PC-3 (cell line): Measurements from ENCODE around the gene PIGQ. TPM values are rescaled to one million over a fixed set of nuclear protein-coding genes. Genes with fewer than 3 reads are reported as not detected.

Source experiments
- ATAC-seq: fragments of 200-7000 bp; cut with Tn5 transposase; 2 replicates; pipeline ENCODE4 v1.9.1; 2020; ENCODE audit warnings: mild to moderate bottlenecking, moderate library complexity
- BruUV-seq: library from RNA; stranded (reverse); fragments of 400-500 nt; replicated peaks from 2 replicates; lab custom pipeline; 2021; lab: Mats Ljungman, UMichigan
- CTCF ChIA-PET: fragments of 300-600 bp; sonication (Branson Sonifier 250); formaldehyde crosslinking; loops from one replicate; lab custom pipeline; 2022; ENCODE audit warnings: antibody characterized with exemption; lab: Charles Lee
- POLR2A ChIA-PET: fragments of 300-600 bp; sonication (Branson Sonifier 250); formaldehyde crosslinking; loops from one replicate; lab custom pipeline; 2022; ENCODE audit warnings: antibody characterized with exemption; ENCODE audit not compliant: unreplicated experiment; lab: Charles Lee
- DNase-seq: peaks from one replicate; pipeline ENCODE4 v3.0.0-alpha.2; 2015
- H2AFZ ChIP-seq: fragments of 300-600 bp; sonication (generic); 2 replicates; pipeline ENCODE4 v1.6.0; 2016; ENCODE audit warnings: antibody characterized with exemption, low read length
- H3F3A ChIP-seq: fragments of 300-600 bp; sonication (generic); one replicate; pipeline ENCODE4 v1.6.0; 2017; ENCODE audit warnings: antibody characterized with exemption, low read length, control low read depth, mild to moderate bottlenecking; ENCODE audit not compliant: unreplicated experiment
- H3K27ac ChIP-seq: fragments of 300-600 bp; sonication (generic); 2 replicates; pipeline ENCODE4 v1.5.1; 2016; ENCODE audit warnings: mild to moderate bottlenecking, low read length
- H3K27me3 ChIP-seq: fragments of 300-600 bp; sonication (generic); 2 replicates; pipeline ENCODE4 v1.6.1; 2016; ENCODE audit warnings: low read length, mixed read lengths
- H3K36me3 ChIP-seq: fragments of 300-600 bp; sonication (generic); 2 replicates; pipeline ENCODE4 v1.6.1; 2016; ENCODE audit warnings: low read depth, mixed run types, low read length, mixed read lengths
- H3K4me1 ChIP-seq: fragments of 300-600 bp; sonication (generic); 2 replicates; pipeline ENCODE4 v1.5.1; 2016; ENCODE audit warnings: low read length; ENCODE audit not compliant: insufficient read depth
- H3K4me2 ChIP-seq: fragments of 300-600 bp; sonication (generic); 2 replicates; pipeline ENCODE4 v1.6.0; 2016; ENCODE audit warnings: low read length
- H3K4me3 ChIP-seq: fragments of 300-600 bp; sonication (generic); 2 replicates; pipeline ENCODE4 v1.5.1; 2016; ENCODE audit warnings: mild to moderate bottlenecking, low read length, mixed read lengths
- H3K79me2 ChIP-seq: fragments of 300-600 bp; sonication (generic); 2 replicates; pipeline ENCODE4 v1.6.1; 2017; ENCODE audit warnings: low read length, mixed read lengths
- H3K9ac ChIP-seq: fragments of 300-600 bp; sonication (generic); 2 replicates; pipeline ENCODE4 v1.6.0; 2016; ENCODE audit warnings: mild to moderate bottlenecking, low read length
- H3K9me2 ChIP-seq: fragments of 300-600 bp; sonication (generic); replicated peaks from 2 replicates; pipeline ENCODE4 v1.6.1; 2016; ENCODE audit warnings: mixed run types, low read length, mixed read lengths
- H3K9me3 ChIP-seq: fragments of 300-600 bp; sonication (generic); 2 replicates; pipeline ENCODE4 v1.6.1; 2016; ENCODE audit warnings: low read length, mixed read lengths
- H4K20me1 ChIP-seq: fragments of 300-600 bp; sonication (generic); 2 replicates; pipeline ENCODE4 v1.6.1; 2016; ENCODE audit warnings: low read length, mixed read lengths
- EZH2 ChIP-seq: fragments of 300-600 bp; sonication (generic); IDR thresholded peaks from one replicate; pipeline ENCODE4 v1.6.1; 2017; ENCODE audit warnings: antibody characterized with exemption, mild to moderate bottlenecking, low read length; ENCODE audit not compliant: unreplicated experiment
- EZH2phosphoT487 ChIP-seq: fragments of 300-600 bp; sonication (generic); IDR thresholded peaks from 2 replicates; pipeline ENCODE4 v1.6.1; 2018; ENCODE audit warnings: mild to moderate bottlenecking, antibody characterized with exemption, low read length, borderline replicate concordance
- intact Hi-C: fragments of 100-400 bp; cut with micrococcal nuclease; formaldehyde crosslinking; loops from 2 replicates; pipeline ENCODE4 v1.9.0; 2023
- total RNA-seq: library from RNA; depleted of rRNA; stranded (reverse); fragments of >200 nt; gene quantifications from 2 replicates; pipeline ENCODE4 v1.2.3, GENCODE V29; 2014
- TF ChIP-seq, protein P1 (sequence below): fragments of 300-600 bp; sonication (generic); conservative IDR thresholded peaks from 2 replicates; pipeline ENCODE4 v1.5.1; 2017; ENCODE audit warnings: antibody characterized with exemption, low read depth, mild to moderate bottlenecking, low read length

The PIGQ gene
- total RNA-seq, 1 experiment from 2014 or later = 36.0 TPM

DNA sequence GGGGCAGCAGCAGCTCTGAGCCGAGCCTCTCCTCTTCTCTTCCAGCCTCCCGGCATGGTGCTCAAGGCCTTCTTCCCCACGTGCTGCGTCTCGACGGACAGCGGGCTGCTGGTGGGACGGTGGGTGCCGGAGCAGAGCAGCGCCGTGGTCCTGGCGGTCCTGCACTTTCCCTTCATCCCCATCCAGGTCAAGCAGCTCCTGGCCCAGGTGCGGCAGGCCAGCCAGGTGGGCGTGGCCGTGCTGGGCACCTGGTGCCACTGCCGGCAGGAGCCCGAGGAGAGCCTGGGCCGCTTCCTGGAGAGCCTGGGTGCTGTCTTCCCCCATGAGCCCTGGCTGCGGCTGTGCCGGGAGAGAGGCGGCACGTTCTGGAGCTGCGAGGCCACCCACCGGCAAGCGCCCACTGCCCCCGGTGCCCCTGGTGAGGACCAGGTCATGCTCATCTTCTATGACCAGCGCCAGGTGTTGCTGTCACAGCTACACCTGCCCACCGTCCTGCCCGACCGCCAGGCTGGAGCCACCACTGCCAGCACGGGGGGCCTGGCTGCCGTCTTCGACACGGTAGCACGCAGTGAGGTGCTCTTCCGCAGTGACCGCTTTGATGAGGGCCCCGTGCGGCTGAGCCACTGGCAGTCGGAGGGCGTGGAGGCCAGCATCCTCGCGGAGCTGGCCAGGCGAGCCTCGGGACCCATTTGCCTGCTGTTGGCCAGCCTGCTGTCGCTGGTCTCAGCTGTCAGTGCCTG, 4.4 kb downstream of the PIGQ start:
- Histone ChIP-seq H3K4me3 (no peak overlapping the region), H3K27me3 (no peaks in the 10 kb centered on the region), H3K9ac (no peak overlapping the region), H3K9me3 (no peaks in the 10 kb centered on the region), H3K79me2 (peaks cover 12% of the 10 kb centered on the region), H3K27ac (no peak overlapping the region), H3K4me2 (no peak overlapping the region), H4K20me1 (no peaks in the 10 kb centered on the region), H2AFZ (no peak overlapping the region), H3K36me3 (no peaks in the 10 kb centered on the region), H3K4me1 (peaks cover 2% of the 10 kb centered on the region; the same call in 1 of the 2 replicates), H3F3A (no peaks in the 10 kb centered on the region), H3K9me2 (no peaks in the 10 kb centered on the region)
- intact Hi-C loops = no loop called here
- ATAC-seq (no peak), DNase-seq (no peak)
- ChIA-PET POLR2A (no interaction called here), CTCF (no interaction called here)
- no TSS peak for BruUV-seq
- TF ChIP-seq, protein P1, sequence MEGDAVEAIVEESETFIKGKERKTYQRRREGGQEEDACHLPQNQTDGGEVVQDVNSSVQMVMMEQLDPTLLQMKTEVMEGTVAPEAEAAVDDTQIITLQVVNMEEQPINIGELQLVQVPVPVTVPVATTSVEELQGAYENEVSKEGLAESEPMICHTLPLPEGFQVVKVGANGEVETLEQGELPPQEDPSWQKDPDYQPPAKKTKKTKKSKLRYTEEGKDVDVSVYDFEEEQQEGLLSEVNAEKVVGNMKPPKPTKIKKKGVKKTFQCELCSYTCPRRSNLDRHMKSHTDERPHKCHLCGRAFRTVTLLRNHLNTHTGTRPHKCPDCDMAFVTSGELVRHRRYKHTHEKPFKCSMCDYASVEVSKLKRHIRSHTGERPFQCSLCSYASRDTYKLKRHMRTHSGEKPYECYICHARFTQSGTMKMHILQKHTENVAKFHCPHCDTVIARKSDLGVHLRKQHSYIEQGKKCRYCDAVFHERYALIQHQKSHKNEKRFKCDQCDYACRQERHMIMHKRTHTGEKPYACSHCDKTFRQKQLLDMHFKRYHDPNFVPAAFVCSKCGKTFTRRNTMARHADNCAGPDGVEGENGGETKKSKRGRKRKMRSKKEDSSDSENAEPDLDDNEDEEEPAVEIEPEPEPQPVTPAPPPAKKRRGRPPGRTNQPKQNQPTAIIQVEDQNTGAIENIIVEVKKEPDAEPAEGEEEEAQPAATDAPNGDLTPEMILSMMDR = no peak
- TF ChIP-seq EZH2 = no peak
- TF ChIP-seq EZH2phosphoT487 = no peak

DNA sequence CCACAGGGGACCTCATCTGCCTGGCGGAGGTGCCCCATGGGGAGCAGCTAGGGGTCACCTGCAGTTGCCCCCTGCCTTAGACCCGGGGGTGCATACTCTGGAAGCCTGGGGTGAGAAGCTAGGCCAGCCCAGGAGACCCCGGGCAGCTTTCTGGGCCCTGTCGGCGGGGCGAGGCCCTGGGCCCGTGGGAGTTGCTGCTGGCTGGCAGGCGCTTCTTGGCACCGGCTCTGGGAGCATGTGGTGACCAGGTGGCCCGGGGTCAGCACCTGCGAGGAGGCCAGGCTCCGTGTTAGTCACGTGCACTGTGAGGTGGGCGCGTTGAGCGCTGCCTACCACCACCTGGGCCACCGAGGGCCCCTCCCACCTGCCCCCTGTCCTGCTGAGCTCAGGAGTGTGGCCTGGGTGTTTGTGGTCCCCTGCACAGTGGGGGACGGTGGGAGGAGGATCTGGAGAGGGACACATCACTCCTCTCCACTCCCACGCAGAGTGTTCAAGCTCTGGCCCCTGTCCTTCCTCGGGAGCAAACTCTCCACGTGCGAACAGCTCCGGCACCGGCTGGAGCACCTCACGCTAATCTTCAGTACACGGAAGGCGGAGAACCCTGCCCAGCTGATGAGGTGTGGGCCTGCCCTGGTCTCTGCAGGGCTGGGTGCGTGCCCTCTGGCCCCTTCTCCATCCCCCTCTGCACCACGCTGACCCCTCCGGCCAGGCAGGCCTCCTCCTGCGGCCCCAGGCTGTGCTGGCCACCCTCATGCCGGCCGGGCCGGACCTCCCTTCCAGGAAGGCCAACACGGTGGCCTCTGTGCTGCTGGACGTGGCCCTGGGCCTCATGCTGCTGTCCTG, 5.8 kb downstream of the PIGQ start:
- Histone ChIP-seq H3K4me1 (no peaks in the 10 kb centered on the region), H2AFZ (no peak overlapping the region), H3K9me2 (no peaks in the 10 kb centered on the region), H3K9me3 (no peaks in the 10 kb centered on the region), H3K36me3 (no peaks in the 10 kb centered on the region), H3K79me2 (peaks cover 6% of the 10 kb centered on the region), H4K20me1 (no peaks in the 10 kb centered on the region), H3K4me3 (no peak overlapping the region), H3K27ac (no peak overlapping the region), H3K27me3 (no peaks in the 10 kb centered on the region), H3K4me2 (no peak overlapping the region), H3F3A (no peaks in the 10 kb centered on the region), H3K9ac (no peak overlapping the region)
- intact Hi-C loops = no loop called here
- no peak for DNase-seq
- ChIA-PET POLR2A (no interaction called here), CTCF (no interaction called here)
- no TSS peak for BruUV-seq
- ATAC-seq = no peak
- no peak for TF ChIP-seq EZH2
- TF ChIP-seq, protein P1 = no peak
- TF ChIP-seq EZH2phosphoT487 = no peak
